Caco-2 (cell line): Measurements from ENCODE around the gene CD226. TPM values are rescaled to one million over a fixed set of nuclear protein-coding genes. Genes with fewer than 3 reads are reported as not detected.
"Not testable (repeated sequence)": the region's sequence is repeated elsewhere in the genome, so short reads cannot be mapped to it uniquely, and the experiment has no call there.

Source experiments
- BruUV-seq: library from RNA; stranded (reverse); fragments of 400-500 nt; replicated peaks from 2 replicates; lab custom pipeline; 2021; lab: Mats Ljungman, UMichigan
- CTCF ChIA-PET: fragments of 300-600 bp; sonication (Branson Sonifier 250); formaldehyde crosslinking; loops from one replicate; lab custom pipeline; 2022; ENCODE audit warnings: antibody characterized with exemption; lab: Charles Lee
- POLR2A ChIA-PET: fragments of 300-600 bp; sonication (Branson Sonifier 250); formaldehyde crosslinking; loops from one replicate; lab custom pipeline; 2022; ENCODE audit warnings: antibody characterized with exemption; lab: Charles Lee
- DNase-seq, 2 experiments: peaks; one replicate each; pipeline versions ENCODE4 v3.0.0 to v3.0.0-alpha.2; 2020 to 2022
- H3K27me3 ChIP-seq: replicated peaks from 2 replicates; pipeline ENCODE4 v1.6.0; 2011; ENCODE audit warnings: low read length; ENCODE audit not compliant: control insufficient read depth, insufficient read depth
- H3K36me3 ChIP-seq: 2 replicates; pipeline ENCODE4 v1.5.1; 2011; ENCODE audit warnings: low read length; ENCODE audit not compliant: control insufficient read depth, insufficient read depth
- H3K4me1 ChIP-seq: fragments of 250-450 bp; sonication (Bioruptor Pico); 2 replicates; pipeline ENCODE4 v1.5.1; 2020; ENCODE audit warnings: mild to moderate bottlenecking
- H3K4me3 ChIP-seq: 2 replicates; pipeline ENCODE4 v1.5.1; 2011; ENCODE audit warnings: low read depth, mild to moderate bottlenecking, control low read depth, low read length
- H3K9me3 ChIP-seq: fragments of 250-450 bp; sonication (Bioruptor Pico); 2 replicates; pipeline ENCODE4 v1.5.1; 2020; ENCODE audit warnings: mild to moderate bottlenecking, moderate library complexity
- H3K27ac Mint-ChIP-seq: one replicate; pipeline ENCODE4 v1.8.0; 2022; ENCODE audit warnings: mixed read lengths; ENCODE audit not compliant: unreplicated experiment
- H3K27me3 Mint-ChIP-seq: one replicate; pipeline ENCODE4 v1.8.0; 2022; ENCODE audit warnings: mixed read lengths; ENCODE audit not compliant: insufficient read depth, unreplicated experiment
- H3K36me3 Mint-ChIP-seq: one replicate; pipeline ENCODE4 v1.8.0; 2022; ENCODE audit warnings: mild to moderate bottlenecking, mixed read lengths; ENCODE audit not compliant: insufficient read depth, unreplicated experiment
- H3K4me1 Mint-ChIP-seq: one replicate; pipeline ENCODE4 v1.8.0; 2022; ENCODE audit warnings: low read depth, mixed read lengths; ENCODE audit not compliant: unreplicated experiment
- H3K4me3 Mint-ChIP-seq: one replicate; pipeline ENCODE4 v1.8.0; 2022; ENCODE audit warnings: mild to moderate bottlenecking, moderate library complexity, mixed read lengths; ENCODE audit not compliant: unreplicated experiment
- H3K9me3 Mint-ChIP-seq: one replicate; pipeline ENCODE4 v1.8.0; 2022; ENCODE audit warnings: mixed read lengths; ENCODE audit not compliant: unreplicated experiment
- intact Hi-C: fragments of 100-400 bp; cut with micrococcal nuclease; formaldehyde crosslinking; loops from one replicate; pipeline ENCODE4 v1.10.0; 2022; ENCODE audit not compliant: unreplicated experiment
- total RNA-seq: library from RNA; stranded (reverse); gene quantifications from 2 replicates; pipeline ENCODE4 v1.2.3, GENCODE V29; 2022
- TF ChIP-seq, protein P1 (sequence below), 2 experiments: fragments of 200-600 bp in 1 of 2; IDR thresholded peaks; 1 replicate in 1 of 2; 2 replicates in 1 of 2; pipeline versions ENCODE4 v1.5.1 to v1.8.0; 2011 to 2022; ENCODE audit warnings: antibody characterized with exemption in 1 of 2, control low read depth in 1 of 2, inconsistent platforms in 1 of 2, low read depth in 1 of 2, low read length in 1 of 2, mild to moderate bottlenecking in 1 of 2, moderate library complexity in 1 of 2; ENCODE audit not compliant: insufficient read depth in 1 of 2, severe bottlenecking in 1 of 2, unreplicated experiment in 1 of 2

Gene CD226
- total RNA-seq, 1 experiment from 2014 or later, result 0.02 TPM

DNA sequence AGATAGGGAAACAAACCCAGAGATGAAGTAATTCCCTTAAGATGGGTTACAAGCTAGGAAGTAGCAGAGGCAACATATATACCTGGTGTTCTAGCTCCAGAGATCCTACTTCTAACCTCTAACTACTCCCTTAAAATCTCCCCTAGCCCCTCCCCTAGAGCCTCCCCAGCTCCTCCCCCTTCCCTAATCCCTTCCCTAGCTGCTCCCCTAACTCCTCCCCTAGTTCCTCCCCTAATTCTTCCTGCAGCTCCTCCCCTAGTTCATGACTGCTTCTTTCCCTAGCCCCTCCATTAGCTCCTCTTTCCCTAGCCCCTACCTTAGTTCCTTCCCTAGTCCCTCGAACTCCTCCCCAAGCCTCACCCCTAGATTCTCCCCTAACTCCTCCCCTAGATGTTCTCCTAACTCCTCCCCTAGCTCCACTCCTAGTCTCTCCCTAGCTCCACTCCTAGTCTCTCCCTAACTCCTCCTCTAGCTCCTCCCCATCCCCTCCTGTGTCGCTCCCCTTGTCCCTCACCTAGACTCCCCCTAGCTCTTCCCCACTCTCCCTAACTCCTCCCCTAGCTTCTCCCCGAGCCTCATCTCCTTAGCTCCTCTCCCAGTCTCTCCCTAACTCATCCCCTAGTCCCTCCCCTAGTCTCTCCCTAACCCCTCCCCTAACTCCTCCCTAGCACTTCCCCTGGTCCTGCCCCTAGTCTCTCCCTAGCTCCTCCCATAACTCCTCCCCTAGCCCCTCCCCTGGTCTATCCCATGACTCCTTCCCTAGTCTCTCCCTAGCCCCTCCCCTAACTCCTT, 108.9 kb downstream of the CD226 start:
- Histone ChIP-seq H3K4me3 (no peak overlapping the region), H3K4me1 (no peaks in the 10 kb centered on the region), H3K9me3 (no peaks in the 10 kb centered on the region), H3K27me3 (no peaks in the 10 kb centered on the region), H3K36me3 (no peaks in the 10 kb centered on the region)
- H3K27ac Mint-ChIP-seq, result no peak overlapping the region
- no peaks in the 10 kb centered on the region for H3K36me3 Mint-ChIP-seq
- CTCF ChIA-PET, result no interaction called here
- POLR2A ChIA-PET, result no interaction called here
- peak; percentile 2 to 53 for DNase-seq
- no TSS peak for BruUV-seq
- no peaks in the 10 kb centered on the region for H3K27me3 Mint-ChIP-seq
- H3K4me3 Mint-ChIP-seq, result no peak overlapping the region
- H3K9me3 Mint-ChIP-seq, result no peaks in the 10 kb centered on the region
- TF ChIP-seq, protein P1, sequence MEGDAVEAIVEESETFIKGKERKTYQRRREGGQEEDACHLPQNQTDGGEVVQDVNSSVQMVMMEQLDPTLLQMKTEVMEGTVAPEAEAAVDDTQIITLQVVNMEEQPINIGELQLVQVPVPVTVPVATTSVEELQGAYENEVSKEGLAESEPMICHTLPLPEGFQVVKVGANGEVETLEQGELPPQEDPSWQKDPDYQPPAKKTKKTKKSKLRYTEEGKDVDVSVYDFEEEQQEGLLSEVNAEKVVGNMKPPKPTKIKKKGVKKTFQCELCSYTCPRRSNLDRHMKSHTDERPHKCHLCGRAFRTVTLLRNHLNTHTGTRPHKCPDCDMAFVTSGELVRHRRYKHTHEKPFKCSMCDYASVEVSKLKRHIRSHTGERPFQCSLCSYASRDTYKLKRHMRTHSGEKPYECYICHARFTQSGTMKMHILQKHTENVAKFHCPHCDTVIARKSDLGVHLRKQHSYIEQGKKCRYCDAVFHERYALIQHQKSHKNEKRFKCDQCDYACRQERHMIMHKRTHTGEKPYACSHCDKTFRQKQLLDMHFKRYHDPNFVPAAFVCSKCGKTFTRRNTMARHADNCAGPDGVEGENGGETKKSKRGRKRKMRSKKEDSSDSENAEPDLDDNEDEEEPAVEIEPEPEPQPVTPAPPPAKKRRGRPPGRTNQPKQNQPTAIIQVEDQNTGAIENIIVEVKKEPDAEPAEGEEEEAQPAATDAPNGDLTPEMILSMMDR (IDR thresholded peaks at IDR 0.05; ENCODE audit: insufficient read depth in 1 of 2, low read depth in 1 of 2, low read length in 1 of 2, severe bottlenecking in 1 of 2, unreplicated experiment in 1 of 2), result no peak
- intact Hi-C loops, result no loop called here
- H3K4me1 Mint-ChIP-seq, result no peaks in the 10 kb centered on the region

DNA sequence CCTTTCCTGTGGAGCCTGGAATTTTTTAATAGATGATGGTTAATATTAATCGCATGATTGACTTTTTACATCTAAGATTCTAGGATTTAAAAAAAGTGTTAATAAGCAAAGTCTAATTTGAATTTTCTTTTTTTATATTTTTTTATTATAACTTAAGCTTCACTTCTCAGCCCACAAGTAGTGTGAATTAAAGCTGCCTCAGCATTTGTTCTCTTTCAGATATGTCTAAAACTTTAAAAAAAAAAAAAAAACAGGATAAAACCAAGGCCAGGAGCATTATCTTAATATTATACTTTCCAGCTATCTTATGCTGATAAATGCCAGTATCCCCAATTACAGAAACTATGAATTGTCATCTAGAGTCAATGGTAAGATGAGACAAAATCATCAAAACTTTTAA, 109.7 kb downstream of the CD226 start:
- Mint-ChIP-seq H3K4me1 (no peaks in the 10 kb centered on the region), H3K27me3 (no peaks in the 10 kb centered on the region), H3K9me3 (no peaks in the 10 kb centered on the region), H3K27ac (no peak overlapping the region), H3K4me3 (no peak overlapping the region), H3K36me3 (no peaks in the 10 kb centered on the region)
- intact Hi-C loops, result no loop called here
- Histone ChIP-seq H3K9me3 (no peaks in the 10 kb centered on the region), H3K4me3 (no peak overlapping the region), H3K27me3 (no peaks in the 10 kb centered on the region), H3K4me1 (no peaks in the 10 kb centered on the region), H3K36me3 (no peaks in the 10 kb centered on the region)
- BruUV-seq, result no TSS peak
- POLR2A ChIA-PET, result no interaction called here
- DNase-seq, result no peak
- CTCF ChIA-PET, result no interaction called here
- TF ChIP-seq, protein P1 (IDR thresholded peaks at IDR 0.05; ENCODE audit: insufficient read depth in 1 of 2, low read depth in 1 of 2, low read length in 1 of 2, severe bottlenecking in 1 of 2, unreplicated experiment in 1 of 2), result no peak

DNA sequence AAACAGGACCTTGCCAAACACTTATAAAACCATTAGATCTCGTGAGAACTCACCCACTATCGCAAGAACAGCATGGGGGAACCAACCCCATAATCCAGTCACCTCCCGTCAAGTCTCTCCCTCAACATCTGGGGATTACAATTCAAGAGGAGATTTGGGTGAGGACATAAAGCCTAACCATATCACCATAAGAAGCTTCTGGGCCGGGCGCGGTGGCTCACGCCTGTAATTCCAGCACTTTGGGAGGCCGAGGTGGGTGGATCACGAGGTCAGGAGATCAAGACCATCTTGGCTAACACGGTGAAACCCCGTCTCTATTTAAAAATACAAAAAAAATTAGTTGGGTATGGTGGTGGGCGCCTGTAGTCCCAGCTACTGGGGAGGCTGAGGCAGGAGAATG, 112.7 kb downstream of the CD226 start:
- H3K36me3 Mint-ChIP-seq, H3K4me3 Mint-ChIP-seq, H3K27me3 Mint-ChIP-seq, H3K4me1 ChIP-seq, CTCF ChIA-PET, POLR2A ChIA-PET, DNase-seq, H3K27me3 ChIP-seq, H3K4me3 ChIP-seq, H3K9me3 Mint-ChIP-seq, H3K9me3 ChIP-seq, BruUV-seq, H3K27ac Mint-ChIP-seq, intact Hi-C loops, H3K4me1 Mint-ChIP-seq, H3K36me3 ChIP-seq: not testable (repeated sequence)
